Psoas muscle (tissue), 8 donors: ENCODE measurements around the gene MAGI1. TPM values are rescaled to one million over a fixed set of nuclear protein-coding genes. Genes with fewer than 3 reads are reported as not detected.

Source experiments
- ATAC-seq, 4 donors: fragments of 200-7000 bp; cut with Tn5 transposase; one replicate each; pipeline ENCODE4 v1.9.1; 2020; ENCODE audit warnings: moderate library complexity in 3 of 4, mild to moderate bottlenecking in 2 of 4
- DNase-seq, 2 donors: peaks; one replicate each; pipeline ENCODE4 v3.0.0-alpha.2; 2020
- H3K27ac ChIP-seq: fragments of 200-600 bp; one replicate; pipeline ENCODE4 v1.8.0; 2022
- H3K27me3 ChIP-seq, 3 donors: fragments of 200-600 bp in 1 of 3; one replicate each; pipeline versions ENCODE4 v1.6.1 to v1.8.0; 2013 to 2022; ENCODE audit warnings: low read length in 2 of 3, mild to moderate bottlenecking in 2 of 3, moderate library complexity in 1 of 3; ENCODE audit not compliant: insufficient read depth in 3 of 3
- H3K36me3 ChIP-seq, 2 donors: fragments of 200-600 bp in 1 of 2; one replicate each; pipeline versions ENCODE4 v1.6.1 to v1.8.0; 2013 to 2022; ENCODE audit warnings: low read depth in 1 of 2, mild to moderate bottlenecking in 1 of 2, moderate library complexity in 1 of 2; ENCODE audit not compliant: insufficient read depth in 1 of 2
- H3K4me1 ChIP-seq: fragments of 200-600 bp; one replicate; pipeline ENCODE4 v1.8.0; 2022
- H3K4me3 ChIP-seq: fragments of 200-600 bp; one replicate; pipeline ENCODE4 v1.8.0; 2022; ENCODE audit warnings: mild to moderate bottlenecking
- H3K9me3 ChIP-seq: fragments of 200-600 bp; one replicate; pipeline ENCODE4 v1.8.0; 2022
- WGBS, 3 donors: extraction: QIAGEN DNeasy Blood & Tissue Kit; methylation state at CpG; one replicate each; pipeline versions ENCODE4 v1.1.6 to v1.1.7; 2013; 5-methylcytosine and 5-hydroxymethylcytosine counted together
- intact Hi-C, 2 donors: fragments of 100-400 bp; cut with DNase I; formaldehyde crosslinking; loops; one replicate each; pipeline versions ENCODE4 v1.11.0 to v1.14.2; 2022
- polyA plus RNA-seq, 3 donors: library from polyadenylated mRNA; stranded (reverse); fragments of 200-250 nt; gene quantifications; one replicate each; pipeline ENCODE4 v1.2.3, GENCODE V29; 2013
- total RNA-seq, 4 donors: library from RNA; stranded (reverse); fragmentation: NEBNext Ultra II Directional in 2 of 4; extraction: Animal tissue kit (Norgen Biotek cat#: 25700) in 2 of 4; gene quantifications; one replicate each; pipeline versions ENCODE4 v1.2.1 to v1.2.4, GENCODE V29; 2021 to 2023
- TF ChIP-seq, protein P1 (sequence below): fragments of 200-600 bp; IDR thresholded peaks from one replicate; pipeline ENCODE4 v1.8.0; 2022; ENCODE audit warnings: antibody characterized with exemption
- donor health status: healthy with polysubstance abuse.
- donor health status: DM: no; HTN: no; CAD: no; lungs with moderate emphysema.
- donor health status: Bipolar disorder and iron deficiency.
- donor health status: healthy.
- donor health status: DM: yes; HTN: yes; CAD: no.
- donor health status: DM: no; HTN: no; CAD: no.
- donor health status: DM: no; HTN: no; CAD: no.
- donor health status: DM: yes; HTN: yes; CAD: no.

MAGI1 gene
- total and polyA plus RNA-seq, 7 donors = 4.5 to 8.1 (median 6.3) TPM

DNA sequence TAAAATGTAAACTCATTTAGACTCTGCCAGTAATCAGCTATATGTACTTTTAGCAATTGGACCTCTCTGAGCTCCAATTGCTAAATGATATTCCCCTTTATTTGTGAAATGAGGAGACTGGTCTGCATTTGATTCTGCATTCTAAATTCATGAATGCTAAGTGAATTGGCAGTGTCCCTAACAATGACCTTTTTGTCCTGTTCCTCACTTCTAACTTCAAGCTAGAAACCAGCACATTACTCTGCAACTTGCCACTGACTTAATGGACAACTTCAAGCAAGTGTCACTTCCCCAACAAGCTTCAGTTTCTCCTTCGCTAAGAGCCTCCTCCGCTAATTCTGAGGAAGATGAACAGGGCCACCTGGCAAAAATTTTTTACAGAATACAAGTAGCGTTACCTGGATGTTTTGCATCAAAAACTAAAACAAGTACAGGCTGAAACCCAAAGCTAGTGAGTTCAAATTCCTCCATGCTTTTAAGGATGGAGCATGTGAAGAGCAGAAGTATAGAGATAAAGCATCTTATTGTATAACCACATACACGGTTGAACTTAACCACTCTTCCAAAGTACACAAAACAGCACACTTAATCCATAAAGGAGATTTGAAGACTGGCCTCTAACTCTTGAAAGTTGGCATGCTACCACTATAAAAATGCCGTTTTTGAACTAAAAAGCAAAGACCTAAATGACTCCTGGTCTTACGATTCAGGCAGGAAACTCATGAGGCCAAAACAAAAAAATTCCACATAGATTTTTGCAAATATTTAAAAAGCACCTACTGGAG is 207.6 kb downstream of the MAGI1 start:
- no peaks in the 10 kb centered on the region for H3K36me3 ChIP-seq
- WGBS, 3 donors = 67 to 73% (median 71%) methylated on average over 6 of the region's 6 CpGs
- DNase-seq (no peak), ATAC-seq (no peak)
- TF ChIP-seq, protein P1, sequence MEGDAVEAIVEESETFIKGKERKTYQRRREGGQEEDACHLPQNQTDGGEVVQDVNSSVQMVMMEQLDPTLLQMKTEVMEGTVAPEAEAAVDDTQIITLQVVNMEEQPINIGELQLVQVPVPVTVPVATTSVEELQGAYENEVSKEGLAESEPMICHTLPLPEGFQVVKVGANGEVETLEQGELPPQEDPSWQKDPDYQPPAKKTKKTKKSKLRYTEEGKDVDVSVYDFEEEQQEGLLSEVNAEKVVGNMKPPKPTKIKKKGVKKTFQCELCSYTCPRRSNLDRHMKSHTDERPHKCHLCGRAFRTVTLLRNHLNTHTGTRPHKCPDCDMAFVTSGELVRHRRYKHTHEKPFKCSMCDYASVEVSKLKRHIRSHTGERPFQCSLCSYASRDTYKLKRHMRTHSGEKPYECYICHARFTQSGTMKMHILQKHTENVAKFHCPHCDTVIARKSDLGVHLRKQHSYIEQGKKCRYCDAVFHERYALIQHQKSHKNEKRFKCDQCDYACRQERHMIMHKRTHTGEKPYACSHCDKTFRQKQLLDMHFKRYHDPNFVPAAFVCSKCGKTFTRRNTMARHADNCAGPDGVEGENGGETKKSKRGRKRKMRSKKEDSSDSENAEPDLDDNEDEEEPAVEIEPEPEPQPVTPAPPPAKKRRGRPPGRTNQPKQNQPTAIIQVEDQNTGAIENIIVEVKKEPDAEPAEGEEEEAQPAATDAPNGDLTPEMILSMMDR = no peak
- peaks cover 11% of the 10 kb centered on the region for H3K4me1 ChIP-seq
- intact Hi-C loops = no loop called here
- no peaks in the 10 kb centered on the region for H3K9me3 ChIP-seq
- no peaks in the 10 kb centered on the region for H3K27me3 ChIP-seq
- H3K4me3 ChIP-seq = no peak overlapping the region
- H3K27ac ChIP-seq = no peak overlapping the region

DNA sequence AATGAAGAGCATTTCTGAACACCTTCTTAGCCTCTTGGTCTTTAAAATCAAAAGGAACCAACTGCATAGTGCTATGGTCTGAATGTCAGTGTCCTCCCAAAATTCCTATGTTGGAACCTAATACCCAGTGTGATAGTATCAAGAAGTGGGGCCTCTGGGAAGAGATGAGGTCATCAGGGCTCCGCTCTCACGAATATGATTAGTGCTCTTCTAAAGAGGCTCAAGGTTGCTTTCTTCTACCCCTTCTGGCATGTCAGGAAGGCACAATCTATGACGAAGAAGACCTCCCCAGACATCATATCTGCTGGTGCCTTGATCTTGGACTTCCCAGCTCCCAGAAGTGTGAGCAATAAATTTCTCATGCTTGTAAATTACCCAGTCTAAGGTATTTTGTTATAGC is 209.5 kb downstream of the MAGI1 start:
- TF ChIP-seq, protein P1 = no peak
- Histone ChIP-seq H3K9me3 (no peaks in the 10 kb centered on the region), H3K4me3 (no peak overlapping the region), H3K27ac (no peak overlapping the region), H3K36me3 (no peaks in the 10 kb centered on the region), H3K27me3 (no peaks in the 10 kb centered on the region), H3K4me1 (peaks cover 11% of the 10 kb centered on the region)
- no peak for ATAC-seq
- intact Hi-C loops = no loop called here
- WGBS, 3 donors = 81 to 85% (median 81%) methylated on average over 3 of the region's 3 CpGs
- no peak for DNase-seq

DNA sequence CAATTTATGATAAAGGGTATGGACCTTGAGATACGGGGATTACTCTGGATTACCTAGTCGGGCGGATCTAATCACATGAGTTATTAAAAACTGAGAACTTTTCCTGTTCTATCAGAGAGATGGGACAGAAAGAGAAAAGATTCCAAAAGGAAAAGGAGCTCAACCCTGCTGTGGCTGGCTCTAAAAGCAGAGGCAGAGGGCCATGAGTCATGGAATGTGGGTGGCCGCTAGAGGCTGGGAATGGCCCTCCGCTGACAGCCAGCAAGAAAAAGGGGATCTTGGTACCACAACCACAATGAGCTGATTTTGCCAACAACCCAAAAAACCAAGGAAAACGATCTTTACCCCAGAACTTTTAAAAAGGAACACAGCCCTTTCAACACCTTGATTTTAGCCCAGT is 210.0 kb downstream of the MAGI1 start:
- Histone ChIP-seq H3K36me3 (no peaks in the 10 kb centered on the region), H3K4me3 (no peak overlapping the region), H3K9me3 (no peaks in the 10 kb centered on the region), H3K27me3 (no peaks in the 10 kb centered on the region), H3K4me1 (peaks cover 11% of the 10 kb centered on the region), H3K27ac (no peak overlapping the region)
- intact Hi-C loops = no loop called here
- 60 to 71% (median 67%) methylated on average over 6 of the region's 6 CpGs for WGBS, 3 donors
- no peak for ATAC-seq
- TF ChIP-seq, protein P1 = no peak
- no peak for DNase-seq

DNA sequence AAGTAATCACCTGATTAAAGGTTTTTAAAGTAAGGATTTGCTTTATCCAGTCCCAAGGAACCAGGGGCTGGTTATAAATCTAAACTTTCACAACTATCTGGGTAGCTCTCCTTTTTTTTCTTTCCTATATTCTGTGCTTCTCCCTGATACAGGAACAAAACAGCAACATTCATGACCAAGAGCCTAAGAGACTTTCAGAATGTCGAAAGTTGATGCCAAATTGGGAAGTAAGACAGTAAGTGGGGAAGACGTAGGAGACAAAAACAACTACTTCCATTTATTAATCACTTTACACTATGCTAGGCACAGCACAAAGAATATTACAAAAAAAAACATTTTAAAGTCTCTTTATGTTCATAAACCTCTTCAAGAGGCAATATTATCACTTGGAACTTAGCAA is 211.6 kb downstream of the MAGI1 start:
- intact Hi-C loops = no loop called here
- Histone ChIP-seq H3K36me3 (no peaks in the 10 kb centered on the region), H3K4me1 (peaks cover 11% of the 10 kb centered on the region), H3K9me3 (no peaks in the 10 kb centered on the region), H3K27me3 (no peaks in the 10 kb centered on the region), H3K27ac (no peak overlapping the region), H3K4me3 (no peak overlapping the region)
- TF ChIP-seq, protein P1 = no peak
- WGBS, 3 donors = 59 to 70% (median 65%) methylated on average over 2 of the region's 2 CpGs
- ATAC-seq (no peak), DNase-seq (no peak)

DNA sequence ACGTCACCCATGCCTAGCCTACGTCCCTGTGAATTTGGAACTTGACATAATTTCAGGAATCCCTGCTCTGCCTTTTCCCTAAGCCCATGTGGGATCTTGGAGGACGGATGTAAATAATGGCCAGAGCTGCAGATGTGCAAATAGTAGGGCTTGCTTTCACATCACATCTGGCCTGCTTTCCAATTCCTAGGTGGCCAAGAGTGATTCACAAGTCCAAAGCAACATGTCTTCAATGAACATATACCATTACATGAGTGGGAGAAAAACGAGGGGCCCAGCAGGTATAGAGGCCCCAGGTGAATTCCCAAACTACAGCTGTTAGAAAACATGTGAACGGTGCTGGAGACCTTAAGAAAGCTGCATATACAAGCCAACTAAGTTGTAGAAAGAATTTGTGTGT is 214.6 kb downstream of the MAGI1 start:
- Histone ChIP-seq H3K4me1 (no peaks in the 10 kb centered on the region), H3K4me3 (no peak overlapping the region), H3K27ac (no peak overlapping the region), H3K27me3 (no peaks in the 10 kb centered on the region), H3K9me3 (no peaks in the 10 kb centered on the region), H3K36me3 (no peaks in the 10 kb centered on the region)
- intact Hi-C loops = no loop called here
- TF ChIP-seq, protein P1 = no peak
- ATAC-seq (no peak), DNase-seq (no peak)
- WGBS, 3 donors = 58 to 72% (median 70%) methylated on average over 5 of the region's 5 CpGs
